K562 (cell line): Measurements from ENCODE around the gene ITGA11. TPM values are rescaled to one million over a fixed set of nuclear protein-coding genes. Genes with fewer than 3 reads are reported as not detected.

ENCODE experiments used
- ATAC-seq: fragments of 200-7000 bp; cut with Tn5 transposase; 3 replicates; pipeline ENCODE4 v1.9.1; 2020; ENCODE audit warnings: moderate library complexity
- BruUV-seq: library from RNA; stranded (reverse); fragments of 400-500 nt; replicated peaks from 2 replicates; lab custom pipeline; 2021; lab: Mats Ljungman, UMichigan
- CTCF ChIA-PET: fragments of 300-600 bp; formaldehyde crosslinking; extraction: SDS; loops from one replicate; lab custom pipeline; 2021; ENCODE audit warnings: low intra/inter-chr PET ratio; lab: Yijun Ruan, JAX
- POLR2A ChIA-PET: fragments of 300-600, 350-650 bp; sonication (Branson Sonifier 250); formaldehyde crosslinking; extraction: SDS; loops from one replicate; lab custom pipeline; 2021; ENCODE audit warnings: antibody characterized with exemption, inconsistent platforms; lab: Yijun Ruan, JAX
- DNase-seq, 4 experiments: peaks; one replicate each; pipeline versions ENCODE4 v3.0.0 to v3.0.0-alpha.2; 2011 to 2018; ENCODE audit warnings: low spot score in 3 of 4, mixed read lengths in 3 of 4; ENCODE audit errors: extremely low read depth in 1 of 4
- FAIRE-seq: peaks from 2 replicates; lab custom pipeline; 2011; peaks lifted over from hg19 to GRCh38; lab: Jason Lieb, UNC
- H2AFZ ChIP-seq: 2 replicates; pipeline ENCODE4 v1.6.0; 2011; ENCODE audit warnings: low read depth, low read length, control low read depth, inconsistent platforms
- H3K27ac ChIP-seq: fragments of 200-600 bp; 3 replicates; pipeline ENCODE4 v1.8.0; 2011; ENCODE audit warnings: low read depth, mild to moderate bottlenecking, control low read depth, inconsistent platforms, low read length, moderate library complexity, mixed read lengths; ENCODE audit errors: extremely low read depth
- H3K27me3 ChIP-seq, 2 experiments: fragments of 300-600 bp in 1 of 2; 2 replicates in 1 of 2; 3 replicates in 1 of 2; pipeline versions ENCODE4 v1.6.0 to v1.8.0; 2011; ENCODE audit warnings: inconsistent platforms in 2 of 2, low read length in 2 of 2, mild to moderate bottlenecking in 1 of 2, mixed read lengths in 1 of 2, moderate library complexity in 1 of 2; ENCODE audit not compliant: control insufficient read depth in 2 of 2, insufficient read depth in 2 of 2
- H3K36me3 ChIP-seq: fragments of 300-600 bp; 3 replicates; pipeline ENCODE4 v1.8.0; 2011; ENCODE audit warnings: mild to moderate bottlenecking, low read length, inconsistent platforms; ENCODE audit not compliant: control insufficient read depth, insufficient read depth
- H3K4me1 ChIP-seq, 2 experiments: fragments of 200-600 bp in 1 of 2; replicated peaks in 1 of 2; 2 replicates in 1 of 2; 3 replicates in 1 of 2; pipeline versions ENCODE4 v1.5.1 to v1.8.0; 2011; ENCODE audit warnings: inconsistent platforms in 2 of 2, low read length in 2 of 2, mild to moderate bottlenecking in 1 of 2, mixed read lengths in 1 of 2, moderate library complexity in 1 of 2; ENCODE audit not compliant: control insufficient read depth in 2 of 2, insufficient read depth in 2 of 2
- H3K4me2 ChIP-seq: 2 replicates; pipeline ENCODE4 v1.6.1; 2011; ENCODE audit warnings: low read length, control low read depth, inconsistent platforms, mixed read lengths; ENCODE audit not compliant: insufficient read depth
- H3K4me3 ChIP-seq: fragments of 200-600 bp; sonication (generic), shearing (Covaris generic); 2 replicates; pipeline ENCODE4 v1.5.1; 2016; ENCODE audit warnings: control low read depth, inconsistent platforms
- H3K79me2 ChIP-seq: fragments of 200-600 bp; 3 replicates; pipeline ENCODE4 v1.8.0; 2011; ENCODE audit warnings: low read length, inconsistent platforms; ENCODE audit not compliant: control insufficient read depth, insufficient read depth
- H3K9ac ChIP-seq, 2 experiments: 2 replicates each; pipeline versions ENCODE4 v1.6.0 to v1.6.1; 2011; ENCODE audit warnings: low read depth in 2 of 2, low read length in 2 of 2, control low read depth in 1 of 2, inconsistent platforms in 1 of 2, mild to moderate bottlenecking in 1 of 2, mixed read lengths in 1 of 2; ENCODE audit not compliant: insufficient read depth in 1 of 2
- H3K9me1 ChIP-seq: one replicate; pipeline ENCODE4 v1.6.0; 2011; ENCODE audit warnings: inconsistent platforms, mild to moderate bottlenecking, low read length, moderate library complexity; ENCODE audit not compliant: control insufficient read depth, insufficient read depth
- H3K9me3 ChIP-seq: replicated peaks from 2 replicates; pipeline ENCODE4 v1.5.1; 2011; ENCODE audit warnings: low read depth, low read length, inconsistent platforms; ENCODE audit not compliant: control insufficient read depth, insufficient read depth
- H4K20me1 ChIP-seq: replicated peaks from 2 replicates; pipeline ENCODE4 v1.6.1; 2011; ENCODE audit warnings: low read length, inconsistent platforms, mixed read lengths; ENCODE audit not compliant: control insufficient read depth, insufficient read depth
- DPF2 ChIP-seq: fragments of 450-650 bp; IDR thresholded peaks from 2 replicates; pipeline ENCODE4 v1.6.1; 2016
- ESRRB ChIP-seq: fragments of 250-450 bp; sonication (Bioruptor Pico); IDR thresholded peaks from 2 replicates; pipeline ENCODE4 v1.5.0; 2020; ENCODE audit warnings: mild to moderate bottlenecking, moderate library complexity, borderline replicate concordance
- FOXA1 ChIP-seq: fragments of 450-650 bp; IDR thresholded peaks from 2 replicates; pipeline ENCODE4 v1.6.1; 2016; ENCODE audit warnings: mild to moderate bottlenecking, borderline replicate concordance
- KDM1A ChIP-seq, 2 experiments: fragments of 450-650 bp; IDR thresholded peaks; 2 replicates each; pipeline ENCODE4 v1.6.1; 2016; ENCODE audit warnings: mild to moderate bottlenecking in 2 of 2
- PHB ChIP-seq: fragments of 250-450 bp; sonication (Bioruptor Pico); IDR thresholded peaks from 2 replicates; pipeline ENCODE4 v1.5.0; 2021
- SMAD1 ChIP-seq: fragments of 150-350 bp; IDR thresholded peaks from 2 replicates; pipeline ENCODE4 v1.6.1; 2014; ENCODE audit warnings: low read length, low read depth; ENCODE audit not compliant: partially characterized antibody
- SPI1 ChIP-seq: IDR thresholded peaks from 2 replicates; pipeline ENCODE4 v1.6.1; 2011; ENCODE audit warnings: low read depth, low read length, control low read depth, borderline replicate concordance
- TARDBP ChIP-seq: fragments of 450-650 bp; IDR thresholded peaks from 2 replicates; pipeline ENCODE4 v1.6.1; 2016
- TGIF2 ChIP-seq: sonication (generic); formaldehyde crosslinking; IDR thresholded peaks from 2 replicates; pipeline ENCODE4 v1.8.1; 2022; ENCODE audit warnings: mild to moderate bottlenecking, missing genetic modification reagents, moderate library complexity
- ZBTB9 ChIP-seq: fragments of 450-650 bp; formaldehyde crosslinking; IDR thresholded peaks from 2 replicates; pipeline ENCODE4 v1.4.0; 2020; ENCODE audit warnings: mild to moderate bottlenecking, moderate library complexity
- ZNF124 ChIP-seq: sonication (generic); formaldehyde crosslinking; IDR thresholded peaks from 2 replicates; pipeline ENCODE4 v1.8.1; 2022; ENCODE audit warnings: missing genetic modification reagents
- WGBS: fragments of 100-300 bp; shearing (Covaris generic); methylation state at CpG from one replicate; pipeline ENCODE4 v1.1.6; 2016; ENCODE audit warnings: low coverage, mixed read lengths; ENCODE audit not compliant: insufficient coverage; ENCODE audit errors: missing lambda C conversion rate; 5-methylcytosine and 5-hydroxymethylcytosine counted together
- in situ Hi-C: fragments of 300-500 bp; cut with MboI; formaldehyde crosslinking; loops from 4 replicates; pipeline ENCODE4 v1.15.0; 2018; ENCODE audit warnings: inconsistent platforms, mixed read lengths
- intact Hi-C: fragments of 100-400 bp; cut with micrococcal nuclease; formaldehyde crosslinking; loops from 2 replicates; pipeline ENCODE4 v1.14.2; 2022
- polyA plus RNA-seq, 8 experiments: library from polyadenylated mRNA; depleted of rRNA in 4 of 8; stranded (reverse) in 5 of 8; unstranded in 3 of 8; fragments of >200 nt; fragmentation: Nextera tagmentation in 2 of 8; fragmentation: Illumina TruSeq in 1 of 8; extraction: Ambion mirVana in 2 of 8; extraction: Trizol in 1 of 8; gene quantifications; 2 replicates each; pipeline versions ENCODE4 v1.2.1 to v1.2.3, GENCODE V29; 2011 to 2014; ENCODE audit warnings: inconsistent platforms in 1 of 8, missing spikeins in 1 of 8
- total RNA-seq, 7 experiments: library from RNA; depleted of rRNA in 6 of 7; stranded (reverse); fragments of >200 nt in 6 of 7; fragmentation: Illumina TruSeq in 2 of 7; extraction: Trizol in 2 of 7; gene quantifications; 2 replicates each; pipeline versions ENCODE4 v1.2.1 to v1.2.3, GENCODE V29; 2011 to 2021; ENCODE audit warnings: low replicate concordance in 1 of 7
- TF ChIP-seq, protein P1 (sequence below): fragments of 200-600 bp; sonication (generic); IDR thresholded peaks from one replicate; pipeline ENCODE4 v1.6.1; 2012; ENCODE audit warnings: mild to moderate bottlenecking, low read depth, low read length, inconsistent platforms

Gene ITGA11
- total and polyA plus RNA-seq, 9 of the 15 experiments (the other 6 are each of a cell fraction or from before 2014, with no cell fraction given): 0.01 TPM; not detected in 8

GRCh38 chr15:68371851-68372250, 60.1 kb downstream of the ITGA11 start:
- no peaks in the 10 kb centered on the region for H3K9me1 ChIP-seq
- H3K4me1 ChIP-seq: peaks cover 0 to 4% of the 10 kb centered on the region in 2 experiments; a peak in 1 of 5 replicates
- intact Hi-C loops (no loop called here), in situ Hi-C loops (no loop called here)
- H3K4me2 ChIP-seq: no peak overlapping the region
- no peak overlapping the region; a peak in 1 of 4 replicates for H3K9ac ChIP-seq
- DNase-seq (no peak), ATAC-seq (no peak), FAIRE-seq (no peak)
- H3K79me2 ChIP-seq: no peaks in the 10 kb centered on the region
- ChIA-PET CTCF (no interaction called here), POLR2A (no interaction called here)
- H4K20me1 ChIP-seq: no peaks in the 10 kb centered on the region
- H2AFZ ChIP-seq: no peak overlapping the region
- no TSS peak for BruUV-seq
- peaks cover 16 to 48% of the 10 kb centered on the region in 2 experiments; a peak in 4 of 5 replicates for H3K27me3 ChIP-seq
- H3K36me3 ChIP-seq: no peaks in the 10 kb centered on the region
- no peak overlapping the region for H3K27ac ChIP-seq
- no peak overlapping the region for H3K4me3 ChIP-seq
- no peaks in the 10 kb centered on the region for H3K9me3 ChIP-seq
- 6% methylated on average over 4 of the region's 4 CpGs for WGBS
- TF ChIP-seq DPF2 (no peak), TARDBP (no peak), ZBTB9 (CRISPR knock-in tag) (no peak), SMAD1 (no peak), TGIF2 (no peak), FOXA1 (no peak), ZNF124 (CRISPR knock-in tag) (no peak), PHB (no peak), KDM1A (IDR thresholded peaks at IDR 0.05) (no peak), ESRRB (CRISPR knock-in tag) (no peak), SPI1 (no peak)
- TF ChIP-seq, protein P1, sequence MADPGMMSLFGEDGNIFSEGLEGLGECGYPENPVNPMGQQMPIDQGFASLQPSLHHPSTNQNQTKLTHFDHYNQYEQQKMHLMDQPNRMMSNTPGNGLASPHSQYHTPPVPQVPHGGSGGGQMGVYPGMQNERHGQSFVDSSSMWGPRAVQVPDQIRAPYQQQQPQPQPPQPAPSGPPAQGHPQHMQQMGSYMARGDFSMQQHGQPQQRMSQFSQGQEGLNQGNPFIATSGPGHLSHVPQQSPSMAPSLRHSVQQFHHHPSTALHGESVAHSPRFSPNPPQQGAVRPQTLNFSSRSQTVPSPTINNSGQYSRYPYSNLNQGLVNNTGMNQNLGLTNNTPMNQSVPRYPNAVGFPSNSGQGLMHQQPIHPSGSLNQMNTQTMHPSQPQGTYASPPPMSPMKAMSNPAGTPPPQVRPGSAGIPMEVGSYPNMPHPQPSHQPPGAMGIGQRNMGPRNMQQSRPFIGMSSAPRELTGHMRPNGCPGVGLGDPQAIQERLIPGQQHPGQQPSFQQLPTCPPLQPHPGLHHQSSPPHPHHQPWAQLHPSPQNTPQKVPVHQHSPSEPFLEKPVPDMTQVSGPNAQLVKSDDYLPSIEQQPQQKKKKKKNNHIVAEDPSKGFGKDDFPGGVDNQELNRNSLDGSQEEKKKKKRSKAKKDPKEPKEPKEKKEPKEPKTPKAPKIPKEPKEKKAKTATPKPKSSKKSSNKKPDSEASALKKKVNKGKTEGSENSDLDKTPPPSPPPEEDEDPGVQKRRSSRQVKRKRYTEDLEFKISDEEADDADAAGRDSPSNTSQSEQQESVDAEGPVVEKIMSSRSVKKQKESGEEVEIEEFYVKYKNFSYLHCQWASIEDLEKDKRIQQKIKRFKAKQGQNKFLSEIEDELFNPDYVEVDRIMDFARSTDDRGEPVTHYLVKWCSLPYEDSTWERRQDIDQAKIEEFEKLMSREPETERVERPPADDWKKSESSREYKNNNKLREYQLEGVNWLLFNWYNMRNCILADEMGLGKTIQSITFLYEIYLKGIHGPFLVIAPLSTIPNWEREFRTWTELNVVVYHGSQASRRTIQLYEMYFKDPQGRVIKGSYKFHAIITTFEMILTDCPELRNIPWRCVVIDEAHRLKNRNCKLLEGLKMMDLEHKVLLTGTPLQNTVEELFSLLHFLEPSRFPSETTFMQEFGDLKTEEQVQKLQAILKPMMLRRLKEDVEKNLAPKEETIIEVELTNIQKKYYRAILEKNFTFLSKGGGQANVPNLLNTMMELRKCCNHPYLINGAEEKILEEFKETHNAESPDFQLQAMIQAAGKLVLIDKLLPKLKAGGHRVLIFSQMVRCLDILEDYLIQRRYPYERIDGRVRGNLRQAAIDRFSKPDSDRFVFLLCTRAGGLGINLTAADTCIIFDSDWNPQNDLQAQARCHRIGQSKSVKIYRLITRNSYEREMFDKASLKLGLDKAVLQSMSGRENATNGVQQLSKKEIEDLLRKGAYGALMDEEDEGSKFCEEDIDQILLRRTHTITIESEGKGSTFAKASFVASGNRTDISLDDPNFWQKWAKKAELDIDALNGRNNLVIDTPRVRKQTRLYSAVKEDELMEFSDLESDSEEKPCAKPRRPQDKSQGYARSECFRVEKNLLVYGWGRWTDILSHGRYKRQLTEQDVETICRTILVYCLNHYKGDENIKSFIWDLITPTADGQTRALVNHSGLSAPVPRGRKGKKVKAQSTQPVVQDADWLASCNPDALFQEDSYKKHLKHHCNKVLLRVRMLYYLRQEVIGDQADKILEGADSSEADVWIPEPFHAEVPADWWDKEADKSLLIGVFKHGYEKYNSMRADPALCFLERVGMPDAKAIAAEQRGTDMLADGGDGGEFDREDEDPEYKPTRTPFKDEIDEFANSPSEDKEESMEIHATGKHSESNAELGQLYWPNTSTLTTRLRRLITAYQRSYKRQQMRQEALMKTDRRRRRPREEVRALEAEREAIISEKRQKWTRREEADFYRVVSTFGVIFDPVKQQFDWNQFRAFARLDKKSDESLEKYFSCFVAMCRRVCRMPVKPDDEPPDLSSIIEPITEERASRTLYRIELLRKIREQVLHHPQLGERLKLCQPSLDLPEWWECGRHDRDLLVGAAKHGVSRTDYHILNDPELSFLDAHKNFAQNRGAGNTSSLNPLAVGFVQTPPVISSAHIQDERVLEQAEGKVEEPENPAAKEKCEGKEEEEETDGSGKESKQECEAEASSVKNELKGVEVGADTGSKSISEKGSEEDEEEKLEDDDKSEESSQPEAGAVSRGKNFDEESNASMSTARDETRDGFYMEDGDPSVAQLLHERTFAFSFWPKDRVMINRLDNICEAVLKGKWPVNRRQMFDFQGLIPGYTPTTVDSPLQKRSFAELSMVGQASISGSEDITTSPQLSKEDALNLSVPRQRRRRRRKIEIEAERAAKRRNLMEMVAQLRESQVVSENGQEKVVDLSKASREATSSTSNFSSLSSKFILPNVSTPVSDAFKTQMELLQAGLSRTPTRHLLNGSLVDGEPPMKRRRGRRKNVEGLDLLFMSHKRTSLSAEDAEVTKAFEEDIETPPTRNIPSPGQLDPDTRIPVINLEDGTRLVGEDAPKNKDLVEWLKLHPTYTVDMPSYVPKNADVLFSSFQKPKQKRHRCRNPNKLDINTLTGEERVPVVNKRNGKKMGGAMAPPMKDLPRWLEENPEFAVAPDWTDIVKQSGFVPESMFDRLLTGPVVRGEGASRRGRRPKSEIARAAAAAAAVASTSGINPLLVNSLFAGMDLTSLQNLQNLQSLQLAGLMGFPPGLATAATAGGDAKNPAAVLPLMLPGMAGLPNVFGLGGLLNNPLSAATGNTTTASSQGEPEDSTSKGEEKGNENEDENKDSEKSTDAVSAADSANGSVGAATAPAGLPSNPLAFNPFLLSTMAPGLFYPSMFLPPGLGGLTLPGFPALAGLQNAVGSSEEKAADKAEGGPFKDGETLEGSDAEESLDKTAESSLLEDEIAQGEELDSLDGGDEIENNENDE: no peak
